SJSA1 (cell line): ENCODE measurements around the gene NELL1. TPM values are rescaled to one million over a fixed set of nuclear protein-coding genes. Genes with fewer than 3 reads are reported as not detected.

Source experiments
- DNase-seq, 2 experiments: peaks; one replicate each; pipeline ENCODE4 v3.0.0-alpha.2; 2015 to 2020; ENCODE audit warnings: low spot score in 2 of 2, low read depth in 1 of 2
- H3K27ac ChIP-seq: fragments of 250-450 bp; sonication (Bioruptor Pico); 2 replicates; pipeline ENCODE4 v1.5.1; 2020; ENCODE audit warnings: mild to moderate bottlenecking, moderate library complexity
- H3K27me3 ChIP-seq: fragments of 250-450 bp; sonication (Bioruptor Pico); replicated peaks from 2 replicates; pipeline ENCODE4 v1.5.1; 2020; ENCODE audit warnings: mild to moderate bottlenecking, moderate library complexity
- H3K36me3 ChIP-seq: fragments of 250-450 bp; sonication (Bioruptor Pico); 2 replicates; pipeline ENCODE4 v1.5.1; 2020; ENCODE audit warnings: mild to moderate bottlenecking
- H3K4me1 ChIP-seq: fragments of 250-450 bp; sonication (Bioruptor Pico); replicated peaks from 2 replicates; pipeline ENCODE4 v1.6.1; 2021; ENCODE audit warnings: mild to moderate bottlenecking
- H3K4me3 ChIP-seq: fragments of 250-450 bp; sonication (Bioruptor Pico); 2 replicates; pipeline ENCODE4 v1.5.1; 2020; ENCODE audit warnings: mild to moderate bottlenecking
- H3K9me3 ChIP-seq: fragments of 250-450 bp; sonication (Bioruptor Pico); replicated peaks from 2 replicates; pipeline ENCODE4 v1.5.1; 2020; ENCODE audit warnings: mild to moderate bottlenecking
- total RNA-seq: library from RNA; depleted of rRNA; stranded (reverse); fragments of >200 nt; shearing (Covaris generic); gene quantifications from 2 replicates; pipeline ENCODE4 v1.2.3, GENCODE V29; 2014

The NELL1 gene
- total RNA-seq, 1 experiment from 2014 or later, result not detected

DNA sequence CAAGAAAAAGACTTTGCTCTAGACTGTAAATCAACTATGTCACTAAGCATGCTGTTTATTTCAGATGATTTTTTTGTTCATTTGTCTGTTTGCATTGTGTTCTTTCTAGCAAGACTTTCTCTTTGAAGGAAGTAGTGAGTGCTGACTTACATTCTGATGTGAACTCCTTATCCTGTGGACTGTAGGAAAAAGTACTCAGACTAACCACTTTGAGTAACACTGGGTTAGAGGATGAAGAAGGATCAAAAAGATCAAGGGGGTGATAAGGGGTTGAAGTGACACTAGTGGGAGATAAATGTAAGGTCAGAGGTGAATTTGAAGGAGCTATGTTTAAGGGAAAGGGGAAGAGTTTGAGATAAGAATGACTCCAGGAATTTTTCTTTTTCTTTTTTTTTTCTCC lies 369.4 kb downstream of the NELL1 start:
- no peak for DNase-seq
- H3K4me1 ChIP-seq, result no peaks in the 10 kb centered on the region
- no peaks in the 10 kb centered on the region for H3K27me3 ChIP-seq
- no peak overlapping the region for H3K27ac ChIP-seq
- no peaks in the 10 kb centered on the region for H3K36me3 ChIP-seq
- H3K4me3 ChIP-seq, result no peak overlapping the region
- H3K9me3 ChIP-seq, result peaks cover 3% of the 10 kb centered on the region; the same call in 1 of the 2 replicates

DNA sequence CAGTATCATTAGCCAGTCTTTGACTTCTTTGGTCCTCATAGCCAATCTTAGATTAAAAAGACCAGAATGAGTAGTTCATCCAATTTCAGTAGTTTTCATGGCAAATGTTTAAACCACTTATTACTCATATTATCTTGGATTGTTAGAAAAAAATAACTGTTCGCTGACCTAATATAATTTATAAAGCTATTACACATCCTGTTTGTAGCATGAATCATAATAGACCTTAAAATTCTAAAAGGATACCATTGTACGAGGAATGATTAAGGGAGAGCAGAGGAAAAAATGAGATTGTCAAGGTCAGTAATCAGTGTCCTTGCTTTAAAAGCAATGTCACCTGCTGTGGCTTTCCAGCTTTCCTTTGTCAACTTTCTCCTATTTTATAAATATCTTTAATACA lies 371.2 kb downstream of the NELL1 start:
- no peak for DNase-seq
- Histone ChIP-seq H3K27ac (no peak overlapping the region), H3K4me3 (no peak overlapping the region), H3K4me1 (no peaks in the 10 kb centered on the region), H3K27me3 (no peaks in the 10 kb centered on the region), H3K36me3 (no peaks in the 10 kb centered on the region), H3K9me3 (0 out of 2 replicates have a peak, but pooled peaks cover 5% of the 10 kb centered on the region)

DNA sequence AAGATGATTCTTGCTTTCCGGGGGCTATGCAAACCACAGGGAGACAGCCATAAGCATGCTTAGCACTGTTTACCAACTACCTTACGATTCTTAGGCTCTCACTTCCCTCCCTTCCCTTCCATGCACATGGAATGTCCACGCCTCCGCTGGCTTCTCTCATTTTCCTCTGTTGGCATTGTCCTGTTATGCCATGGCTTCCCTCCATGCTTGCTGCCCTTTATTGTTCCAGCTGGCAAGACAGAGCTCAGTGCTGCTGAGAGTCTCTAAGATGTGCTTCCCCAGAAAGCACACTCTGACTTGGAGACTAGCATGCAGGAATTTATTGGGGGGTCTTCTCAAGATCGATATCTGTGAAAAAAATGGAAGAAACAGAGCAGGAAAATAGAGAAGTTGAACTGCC lies 379.2 kb downstream of the NELL1 start:
- no peaks in the 10 kb centered on the region for H3K36me3 ChIP-seq
- no peaks in the 10 kb centered on the region for H3K27me3 ChIP-seq
- H3K9me3 ChIP-seq, result peaks cover 5% of the 10 kb centered on the region; the same call in 1 of the 2 replicates
- no peaks in the 10 kb centered on the region for H3K4me1 ChIP-seq
- H3K27ac ChIP-seq, result no peak overlapping the region
- no peak overlapping the region for H3K4me3 ChIP-seq
- DNase-seq, result no peak

DNA sequence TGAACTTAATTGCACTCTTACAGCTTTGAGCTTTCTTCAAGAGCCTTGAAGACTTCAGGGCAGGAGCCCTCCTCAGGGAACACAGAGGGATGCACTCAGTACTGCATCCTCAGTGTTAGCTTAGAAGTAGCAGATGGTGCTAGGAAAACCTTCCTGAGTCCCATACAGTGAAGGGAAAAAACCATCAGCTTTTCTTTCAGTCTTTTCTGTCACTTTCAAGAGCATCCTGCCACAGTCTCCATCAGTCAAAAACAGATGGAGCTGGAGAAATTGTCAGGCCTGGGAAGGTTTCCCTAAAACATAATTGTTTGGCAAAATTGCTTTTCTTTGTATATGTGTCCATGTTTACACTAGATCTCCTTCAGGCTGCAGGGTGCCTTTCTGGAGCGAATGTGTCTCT lies 384.1 kb downstream of the NELL1 start:
- Histone ChIP-seq H3K9me3 (peaks cover 3% of the 10 kb centered on the region; the same call in 1 of the 2 replicates), H3K36me3 (no peaks in the 10 kb centered on the region), H3K27ac (no peak overlapping the region), H3K4me3 (no peak overlapping the region), H3K4me1 (no peaks in the 10 kb centered on the region), H3K27me3 (no peaks in the 10 kb centered on the region)
- DNase-seq, result no peak

DNA sequence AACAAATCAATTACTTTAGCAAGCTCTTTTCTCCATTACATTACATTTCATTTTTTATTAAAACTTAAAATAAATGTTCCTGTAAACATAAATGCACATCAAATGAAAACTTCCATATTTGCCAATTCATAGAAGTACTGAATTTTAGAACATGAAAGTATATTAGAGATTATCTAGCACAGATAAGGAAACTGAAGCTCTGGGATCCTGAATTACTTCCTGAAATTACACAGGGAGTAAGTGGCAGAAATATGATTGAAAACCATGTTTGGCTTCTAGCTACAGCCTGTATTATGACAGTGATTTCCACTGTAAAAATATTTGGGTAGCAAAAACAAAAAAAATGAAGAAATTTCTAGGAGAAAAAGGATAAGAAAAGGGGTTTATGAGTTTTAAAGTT lies 387.3 kb downstream of the NELL1 start:
- Histone ChIP-seq H3K4me1 (no peaks in the 10 kb centered on the region), H3K9me3 (peaks cover 7% of the 10 kb centered on the region; the same call in 1 of the 2 replicates), H3K4me3 (no peak overlapping the region), H3K27me3 (no peaks in the 10 kb centered on the region), H3K36me3 (no peaks in the 10 kb centered on the region), H3K27ac (no peak overlapping the region)
- no peak for DNase-seq

DNA sequence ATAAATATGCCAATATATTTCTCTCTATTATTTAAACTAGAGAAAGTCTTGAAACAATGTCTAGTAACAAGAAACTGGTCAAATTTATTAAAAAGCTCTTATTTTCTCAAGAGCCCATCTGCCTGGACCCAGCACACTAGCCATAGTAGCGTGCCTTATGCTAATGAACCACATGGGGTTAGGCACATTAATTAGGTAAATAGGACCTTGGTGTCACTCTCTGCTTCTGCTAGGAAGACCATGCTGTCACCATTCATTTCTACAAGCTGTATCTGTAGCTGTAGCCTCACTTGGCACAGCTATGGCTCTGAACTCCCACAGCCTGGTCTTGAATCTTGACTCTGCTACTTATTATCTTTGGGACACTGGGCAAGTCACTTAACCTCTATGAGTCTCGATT lies 390.5 kb downstream of the NELL1 start:
- no peak overlapping the region for H3K4me3 ChIP-seq
- DNase-seq, result no peak
- H3K4me1 ChIP-seq, result no peaks in the 10 kb centered on the region
- 0 out of 2 replicates have a peak, but pooled peaks cover 7% of the 10 kb centered on the region for H3K9me3 ChIP-seq
- no peaks in the 10 kb centered on the region for H3K36me3 ChIP-seq
- no peak overlapping the region for H3K27ac ChIP-seq
- H3K27me3 ChIP-seq, result no peaks in the 10 kb centered on the region

DNA sequence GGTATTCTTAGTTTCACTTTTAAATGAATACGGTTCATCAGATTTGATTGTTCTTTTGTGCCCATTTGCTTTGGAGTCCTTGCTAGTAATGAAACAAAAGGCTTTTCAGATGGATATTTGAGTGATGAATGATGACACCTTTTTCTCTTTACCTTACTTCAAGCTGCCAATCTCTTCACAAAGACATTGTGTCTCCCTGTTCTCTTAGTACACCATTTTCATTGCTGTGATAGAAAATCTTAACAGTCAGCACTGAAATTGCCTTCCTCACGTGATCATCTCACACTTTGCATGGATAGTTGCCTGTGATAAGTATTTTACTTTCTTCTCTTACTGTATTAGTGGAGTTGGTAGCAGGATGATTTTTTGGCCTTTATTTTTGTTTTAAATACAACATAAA lies 396.6 kb downstream of the NELL1 start:
- no peak for DNase-seq
- Histone ChIP-seq H3K9me3 (no peaks in the 10 kb centered on the region), H3K4me1 (no peaks in the 10 kb centered on the region), H3K4me3 (no peak overlapping the region), H3K27me3 (no peaks in the 10 kb centered on the region), H3K27ac (no peak overlapping the region), H3K36me3 (no peaks in the 10 kb centered on the region)

DNA sequence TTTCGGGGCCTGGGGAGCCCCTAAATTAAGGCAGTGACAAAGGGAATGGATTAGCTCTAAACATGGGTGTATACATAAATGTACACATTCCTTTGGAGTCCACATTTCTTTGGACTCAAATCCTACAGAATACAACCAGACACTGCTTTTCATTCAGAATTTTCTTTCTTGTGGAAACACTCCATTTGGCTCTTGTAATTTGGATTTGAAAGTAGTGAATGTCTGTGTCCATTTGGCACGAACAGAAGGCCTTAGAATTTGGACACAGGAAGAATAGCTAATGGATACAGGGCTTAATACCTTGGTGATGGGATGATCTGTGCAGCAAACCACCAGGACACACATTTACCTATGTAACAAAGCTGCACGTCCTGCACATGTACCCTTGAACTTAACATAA lies 399.5 kb downstream of the NELL1 start:
- no peak overlapping the region for H3K27ac ChIP-seq
- H3K9me3 ChIP-seq, result no peaks in the 10 kb centered on the region
- DNase-seq, result no peak
- H3K4me1 ChIP-seq, result no peaks in the 10 kb centered on the region
- no peaks in the 10 kb centered on the region for H3K36me3 ChIP-seq
- H3K4me3 ChIP-seq, result no peak overlapping the region
- no peaks in the 10 kb centered on the region for H3K27me3 ChIP-seq

DNA sequence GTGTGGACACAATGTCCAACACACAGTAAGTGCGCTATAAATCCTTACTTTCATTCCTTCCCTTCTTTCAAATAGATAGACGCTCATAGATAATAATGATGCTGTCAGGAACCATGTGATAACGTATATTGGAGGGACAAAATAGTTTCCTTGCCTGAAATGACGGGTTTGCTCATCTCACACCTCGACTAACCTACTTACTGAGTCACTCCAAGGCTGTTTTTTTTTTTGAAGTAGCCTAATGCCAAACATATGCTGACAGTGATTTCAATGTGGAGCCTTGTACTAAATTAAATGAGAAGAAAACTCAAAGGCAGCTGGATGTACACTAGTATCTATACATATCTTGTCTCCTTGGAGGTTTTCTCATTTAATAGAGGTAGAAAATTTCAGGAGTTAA lies 400.5 kb downstream of the NELL1 start:
- H3K27ac ChIP-seq, result no peak overlapping the region
- no peak overlapping the region for H3K4me3 ChIP-seq
- no peaks in the 10 kb centered on the region for H3K9me3 ChIP-seq
- no peaks in the 10 kb centered on the region for H3K36me3 ChIP-seq
- no peaks in the 10 kb centered on the region for H3K27me3 ChIP-seq
- H3K4me1 ChIP-seq, result no peaks in the 10 kb centered on the region
- no peak for DNase-seq

DNA sequence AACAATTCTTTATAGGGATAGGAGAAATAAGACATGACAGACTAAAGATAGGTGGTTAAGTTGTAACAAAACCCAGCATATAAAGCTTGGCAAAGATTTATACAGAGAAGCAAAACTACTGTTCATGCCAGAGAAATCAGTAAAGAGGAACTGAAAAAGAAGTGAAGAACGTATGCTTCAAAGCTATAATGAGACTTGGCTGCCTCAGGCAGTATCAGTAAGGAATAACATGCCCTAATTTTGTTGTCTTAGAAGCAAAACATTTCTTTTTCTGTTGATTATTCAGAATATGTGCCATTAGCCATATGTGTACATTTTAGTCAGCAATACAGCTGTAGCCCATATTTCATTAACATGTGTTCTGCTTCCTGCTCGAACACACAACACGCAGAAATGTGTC lies 403.2 kb downstream of the NELL1 start:
- no peak overlapping the region for H3K27ac ChIP-seq
- 0 out of 2 replicates have a peak, but pooled peaks cover 2% of the 10 kb centered on the region for H3K9me3 ChIP-seq
- no peaks in the 10 kb centered on the region for H3K4me1 ChIP-seq
- no peaks in the 10 kb centered on the region for H3K27me3 ChIP-seq
- no peak overlapping the region for H3K4me3 ChIP-seq
- no peak for DNase-seq
- H3K36me3 ChIP-seq, result no peaks in the 10 kb centered on the region

DNA sequence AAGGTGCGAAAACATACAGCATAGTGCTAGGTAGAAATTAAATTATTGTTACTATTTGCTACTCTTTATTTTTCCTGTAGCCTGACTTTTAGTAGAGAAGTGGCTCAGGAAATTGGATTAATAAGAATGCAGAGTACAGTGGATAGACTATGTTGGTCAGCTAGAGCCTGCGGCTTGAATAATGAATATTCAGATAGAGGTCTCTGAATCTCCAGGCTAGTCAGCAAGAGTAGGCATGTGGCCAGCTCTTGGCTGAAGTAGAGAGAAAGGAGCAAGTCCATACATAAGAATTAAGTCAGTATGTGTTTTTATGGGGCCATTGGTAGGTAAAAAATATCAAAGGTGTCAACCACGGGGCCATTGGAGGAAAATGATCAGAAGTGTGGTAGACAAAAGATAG lies 413.5 kb downstream of the NELL1 start:
- H3K4me1 ChIP-seq, result no peaks in the 10 kb centered on the region
- no peaks in the 10 kb centered on the region for H3K36me3 ChIP-seq
- H3K4me3 ChIP-seq, result no peak overlapping the region
- 0 out of 2 replicates have a peak, but pooled peaks cover 2% of the 10 kb centered on the region for H3K9me3 ChIP-seq
- no peaks in the 10 kb centered on the region for H3K27me3 ChIP-seq
- no peak overlapping the region for H3K27ac ChIP-seq
- DNase-seq, result no peak

DNA sequence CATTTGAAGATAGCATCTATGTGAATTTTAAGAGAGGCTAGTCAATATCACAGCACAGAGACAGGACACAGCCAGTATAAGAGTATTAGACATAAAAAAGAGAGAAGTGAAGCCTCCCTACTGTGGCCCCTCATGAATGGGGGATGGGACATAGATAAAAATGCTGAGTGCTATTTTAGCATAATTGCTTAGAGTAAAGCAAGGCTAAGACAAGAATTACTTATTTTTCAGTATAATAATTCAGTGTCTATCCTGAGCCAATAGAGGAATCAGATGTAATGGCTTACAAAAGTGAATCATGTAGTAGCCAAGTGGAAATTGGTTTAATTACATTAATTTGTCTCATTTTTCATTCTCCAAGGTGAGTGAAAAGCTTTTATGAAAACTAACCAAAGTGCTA lies 419.5 kb downstream of the NELL1 start:
- Histone ChIP-seq H3K4me3 (no peak overlapping the region), H3K9me3 (no peaks in the 10 kb centered on the region; the same call in 1 of the 2 replicates), H3K4me1 (no peaks in the 10 kb centered on the region), H3K36me3 (no peaks in the 10 kb centered on the region), H3K27ac (no peak overlapping the region), H3K27me3 (no peaks in the 10 kb centered on the region)
- no peak for DNase-seq

DNA sequence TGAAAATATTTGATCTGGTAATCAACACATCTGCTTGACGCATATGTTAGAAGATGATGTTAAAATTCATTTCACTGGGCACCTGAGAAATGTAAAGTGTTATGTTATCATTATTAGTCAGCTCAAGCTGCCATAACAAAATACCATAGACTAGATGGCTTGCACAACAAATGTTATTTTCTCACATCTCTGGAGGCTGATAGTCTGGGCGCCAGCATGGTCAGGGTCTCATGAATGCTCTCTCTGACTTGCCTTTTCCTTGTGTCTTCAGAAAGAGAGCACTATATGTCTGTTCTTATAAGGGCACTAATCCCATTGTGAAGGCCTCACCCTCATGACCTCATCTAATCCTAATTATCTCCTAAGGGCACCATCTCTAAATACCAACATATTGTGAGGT lies 435.3 kb downstream of the NELL1 start:
- no peak overlapping the region for H3K4me3 ChIP-seq
- no peak for DNase-seq
- H3K4me1 ChIP-seq, result no peaks in the 10 kb centered on the region
- no peaks in the 10 kb centered on the region for H3K36me3 ChIP-seq
- no peaks in the 10 kb centered on the region for H3K27me3 ChIP-seq
- no peak overlapping the region for H3K27ac ChIP-seq
- peaks cover 11% of the 10 kb centered on the region; the same call in 1 of the 2 replicates for H3K9me3 ChIP-seq

DNA sequence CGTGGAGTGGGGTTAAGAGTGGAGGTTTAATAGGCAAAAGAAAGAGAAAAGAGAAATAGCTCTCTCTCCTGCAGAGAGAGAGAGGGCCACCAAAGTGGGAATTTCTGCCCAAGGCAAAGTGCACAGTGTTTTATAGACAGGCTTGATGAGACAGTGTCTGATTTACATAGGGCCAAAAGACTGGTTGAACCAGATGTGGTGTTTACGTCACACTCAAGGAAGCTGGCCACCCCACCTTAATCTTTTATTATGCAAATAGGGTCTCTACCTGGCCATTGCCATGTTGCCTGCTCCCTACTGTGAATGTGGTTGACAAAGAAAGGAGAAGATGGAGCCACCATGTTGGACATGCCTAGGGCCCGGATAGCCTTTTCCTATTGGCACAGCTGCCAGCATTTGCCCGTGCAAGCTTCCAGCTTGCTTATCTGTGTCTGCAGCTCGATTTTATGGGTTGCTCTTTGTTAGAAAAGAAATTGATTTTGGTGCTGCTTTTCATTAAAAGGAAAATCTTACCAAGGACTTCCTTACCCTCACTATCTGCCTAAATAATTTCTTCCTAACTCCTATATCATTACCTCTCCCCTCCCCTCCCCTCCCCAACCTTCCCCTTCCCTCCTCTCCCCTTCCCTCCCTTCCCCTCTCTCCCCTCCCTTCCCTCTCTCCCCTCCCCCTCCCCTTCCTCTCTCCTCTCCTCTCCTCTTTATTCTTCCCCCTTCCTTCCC lies 436.0 kb downstream of the NELL1 start:
- no peak overlapping the region for H3K27ac ChIP-seq
- DNase-seq, result no peak
- H3K36me3 ChIP-seq, result no peaks in the 10 kb centered on the region
- H3K4me3 ChIP-seq, result no peak overlapping the region
- H3K4me1 ChIP-seq, result no peaks in the 10 kb centered on the region
- peaks cover 14% of the 10 kb centered on the region; the same call in 1 of the 2 replicates for H3K9me3 ChIP-seq
- no peaks in the 10 kb centered on the region for H3K27me3 ChIP-seq

DNA sequence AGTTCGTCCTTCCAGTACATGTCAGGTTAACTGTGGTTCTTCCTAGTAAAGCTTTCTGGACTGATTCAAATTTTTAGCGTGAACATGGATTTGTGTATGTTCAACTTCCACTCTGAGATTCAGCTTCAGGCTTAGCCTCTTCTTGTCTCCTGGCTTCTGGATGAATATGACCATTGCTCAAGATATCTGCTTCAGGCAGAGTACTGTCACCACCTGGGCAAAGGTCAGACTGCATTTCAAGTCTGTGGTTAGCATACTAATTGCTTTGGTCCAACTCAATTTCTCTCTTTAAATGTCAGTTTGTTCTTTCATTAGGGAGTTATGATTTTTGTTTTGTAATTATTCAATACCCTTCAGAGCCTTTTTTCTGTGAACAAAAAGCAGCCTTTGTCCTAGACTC lies 440.0 kb downstream of the NELL1 start:
- DNase-seq, result no peak
- Histone ChIP-seq H3K9me3 (peaks cover 15% of the 10 kb centered on the region; the same call in 1 of the 2 replicates), H3K4me3 (no peak overlapping the region), H3K27ac (no peak overlapping the region), H3K4me1 (no peaks in the 10 kb centered on the region), H3K36me3 (no peaks in the 10 kb centered on the region), H3K27me3 (no peaks in the 10 kb centered on the region)
